ENCODE data around the gene KRTAP13-2. TPM values are rescaled to one million over a fixed set of nuclear protein-coding genes. Genes with fewer than 3 reads are reported as not detected.

KRTAP13-2 gene
- not detected in 2 replicates for total RNA-seq (2021)
- long read RNA-seq = 0 reads

- H3K18ac ChIP-seq (ENCODE audit: insufficient read length, low read depth, low read length) = no peak within 1 kb of the TSS
- H4K20me1 ChIP-seq (ENCODE audit: control insufficient read depth, insufficient read depth, insufficient read length) = no peaks in the 10 kb centered on the region
- no peaks in the 10 kb centered on the region for H3K4me1 ChIP-seq (ENCODE audit: insufficient read depth, low read length)
- H3K27me3 ChIP-seq (ENCODE audit: insufficient read depth, low read length) = no peaks in the 10 kb centered on the region
- no peak within 1 kb of the TSS for H3K9ac ChIP-seq (ENCODE audit: extremely low read depth, insufficient read length, low read length)
- Mint-ChIP-seq H3K27me3 (ENCODE audit: low read depth) (no peaks in the 10 kb centered on the region; the same call in 1 of the 2 replicates), H3K4me3 (no peak within 1 kb of the TSS), H3K36me3 (ENCODE audit: insufficient read depth in 1 of 3, low read depth in 3 of 3) (no peaks in the 10 kb centered on the region; a peak in 1 of 7 replicates), H3K27ac (no peak within 1 kb of the TSS), H3K4me1 (no peaks in the 10 kb centered on the region), H3K9me3 (peaks cover 0 to 6% of the 10 kb centered on the region in 2 experiments; a peak in 3 of 5 replicates)
- no peak within 1 kb of the TSS for H2AK5ac ChIP-seq (ENCODE audit: insufficient read length, low read length)
- no peak within 1 kb of the TSS for H3T11ph ChIP-seq (ENCODE audit: low read length)
- H4K8ac ChIP-seq (replicated peaks; ENCODE audit: insufficient read length, low read depth, low read length) = no peak within 1 kb of the TSS
- H3K4ac ChIP-seq (ENCODE audit: low read depth, low read length) = no peak within 1 kb of the TSS
- no peak within 1 kb of the TSS for H3K23ac ChIP-seq (ENCODE audit: insufficient read length, low read depth, low read length)
- H2BK15ac ChIP-seq (ENCODE audit: low read depth, low read length) = no peak within 1 kb of the TSS
- H4K5ac ChIP-seq (ENCODE audit: insufficient read length, low read depth, low read length) = no peak within 1 kb of the TSS
- no peak within 1 kb of the TSS for H3K4me2 ChIP-seq (ENCODE audit: insufficient read depth, insufficient read length, low read length)
- no peak within 1 kb of the TSS for H2BK5ac ChIP-seq (ENCODE audit: insufficient read length, low read length)
- no peaks in the 10 kb centered on the region for H3K79me2 ChIP-seq (ENCODE audit: insufficient read depth, low read length)
- no peak within 1 kb of the TSS for H4K91ac ChIP-seq (ENCODE audit: insufficient read length, low read depth, low read length)
- no peak within 1 kb of the TSS for H3K14ac ChIP-seq (ENCODE audit: insufficient read depth, low read length)
- WGBS (ENCODE audit: extremely low coverage, insufficient read length, low lambda C conversion rate) = no CpG with 5 or more reads among the region's 5 CpGs
- H3K9me3 ChIP-seq (ENCODE audit: control insufficient read depth, low read depth, low read length) = no peaks in the 10 kb centered on the region
- no peak within 1 kb of the TSS for H2BK12ac ChIP-seq (ENCODE audit: insufficient read length, low read depth, low read length)
- no peak within 1 kb of the TSS for H2AFZ ChIP-seq (ENCODE audit: low read length)
- no peak within 1 kb of the TSS for H3K56ac ChIP-seq (ENCODE audit: insufficient read length, low read depth, low read length)
- no peak for DNase-seq
- H2BK20ac ChIP-seq (ENCODE audit: low read depth, low read length, poor library complexity, severe bottlenecking) = no peak within 1 kb of the TSS
- H2BK120ac ChIP-seq (ENCODE audit: low read depth, low read length, poor library complexity, severe bottlenecking) = no peak within 1 kb of the TSS
- no peaks in the 10 kb centered on the region for H3K23me2 ChIP-seq (ENCODE audit: insufficient read length, low read depth, low read length, poor library complexity, severe bottlenecking)
- H3K27ac ChIP-seq (ENCODE audit: insufficient read length, low read depth, low read length) = no peak within 1 kb of the TSS
- no peak for TF ChIP-seq CTCF (conservative IDR thresholded peaks at IDR 0.05)
- H3K79me1 ChIP-seq (ENCODE audit: insufficient read depth, low read depth, low read length, poor library complexity, severe bottlenecking) = no peaks in the 10 kb centered on the region
Measured at GRCh38 chr21:30372139-30372770, at the start of gene KRTAP13-2. TSS of gene KRTAP13-2 (minus strand) at chr21:30372271. CDS start at chr21:30372213, 58 bp downstream.
